Hepatocyte (in vitro differentiated cells): ENCODE data around the gene TUBB1. TPM values are rescaled to one million over a fixed set of nuclear protein-coding genes. Genes with fewer than 3 reads are reported as not detected.
"Not testable (repeated sequence)": the region's sequence is repeated elsewhere in the genome, so short reads cannot be mapped to it uniquely, and the experiment has no call there.

Experiments used
- DNase-seq: peaks from one replicate; pipeline ENCODE4 v3.0.0-alpha.2; 2016; ENCODE audit warnings: low spot score
- H2AFZ ChIP-seq: fragments of 200-600 bp; sonication (generic); 2 replicates; pipeline ENCODE4 v1.6.0; 2016; ENCODE audit warnings: antibody characterized with exemption, mild to moderate bottlenecking
- H3K27ac ChIP-seq: fragments of 200-600 bp; sonication (generic); 2 replicates; pipeline ENCODE4 v1.5.1; 2016; ENCODE audit warnings: mild to moderate bottlenecking
- H3K27me3 ChIP-seq: fragments of 200-600 bp; sonication (generic); 2 replicates; pipeline ENCODE4 v1.6.1; 2016
- H3K36me3 ChIP-seq: fragments of 200-600 bp; sonication (generic); replicated peaks from 2 replicates; pipeline ENCODE4 v1.5.1; 2016; ENCODE audit warnings: low read depth; ENCODE audit not compliant: insufficient read depth
- H3K4me1 ChIP-seq: fragments of 200-600 bp; sonication (generic); 2 replicates; pipeline ENCODE4 v1.5.1; 2016; ENCODE audit warnings: mild to moderate bottlenecking, moderate library complexity; ENCODE audit not compliant: insufficient read depth
- H3K4me2 ChIP-seq: fragments of 200-600 bp; sonication (generic); 2 replicates; pipeline ENCODE4 v1.6.0; 2016
- H3K4me3 ChIP-seq: fragments of 200-600 bp; sonication (generic); 2 replicates; pipeline ENCODE4 v1.5.1; 2016; ENCODE audit warnings: mild to moderate bottlenecking
- H3K79me2 ChIP-seq: fragments of 200-600 bp; sonication (generic); 2 replicates; pipeline ENCODE4 v1.6.0; 2017; ENCODE audit warnings: mild to moderate bottlenecking
- H3K9me2 ChIP-seq: fragments of 200-600 bp; sonication (generic); replicated peaks from 2 replicates; pipeline ENCODE4 v1.6.0; 2017; ENCODE audit warnings: mild to moderate bottlenecking; ENCODE audit not compliant: insufficient read depth
- H3K9me3 ChIP-seq: fragments of 200-600 bp; sonication (generic); 2 replicates; pipeline ENCODE4 v1.5.1; 2016; ENCODE audit warnings: low read depth, mild to moderate bottlenecking
- H4K20me1 ChIP-seq: fragments of 200-600 bp; sonication (generic); 2 replicates; pipeline ENCODE4 v1.6.0; 2016; ENCODE audit warnings: mild to moderate bottlenecking; ENCODE audit not compliant: insufficient read depth, poor library complexity, severe bottlenecking
- EZH2 ChIP-seq: fragments of 200-600 bp; sonication (generic); IDR thresholded peaks from 2 replicates; pipeline ENCODE4 v1.6.1; 2016; ENCODE audit warnings: antibody characterized with exemption, mild to moderate bottlenecking, borderline replicate concordance
- EZH2phosphoT487 ChIP-seq: fragments of 200-600 bp; sonication (generic); IDR thresholded peaks from one replicate; pipeline ENCODE4 v1.6.1; 2018; ENCODE audit warnings: antibody characterized with exemption, mild to moderate bottlenecking, low read depth, moderate library complexity; ENCODE audit not compliant: unreplicated experiment, severe bottlenecking
- WGBS: methylation state at CpG from one replicate; pipeline ENCODE4 v1.1.6; 2016; ENCODE audit warnings: low lambda C conversion rate; ENCODE audit errors: missing lambda C conversion rate; 5-methylcytosine and 5-hydroxymethylcytosine counted together
- polyA plus RNA-seq: library from polyadenylated mRNA; unstranded; fragments of >200 nt; fragmentation: Nextera tagmentation; extraction: Ambion mirVana; gene quantifications from 2 replicates; pipeline ENCODE4 v1.2.1, GENCODE V29; 2016
- total RNA-seq: library from RNA; depleted of rRNA; stranded (reverse); fragments of >200 nt; gene quantifications from 2 replicates; pipeline ENCODE4 v1.2.3, GENCODE V29; 2014
- TF ChIP-seq, protein P1 (sequence below): fragments of 200-600 bp; sonication (generic); IDR thresholded peaks from 2 replicates; pipeline ENCODE4 v1.5.1; 2016; ENCODE audit warnings: antibody characterized with exemption, mild to moderate bottlenecking; ENCODE audit not compliant: poor library complexity

TUBB1 gene
- total and polyA plus RNA-seq, 2 experiments from 2014 or later: 0.05 to 0.10 TPM

DNA sequence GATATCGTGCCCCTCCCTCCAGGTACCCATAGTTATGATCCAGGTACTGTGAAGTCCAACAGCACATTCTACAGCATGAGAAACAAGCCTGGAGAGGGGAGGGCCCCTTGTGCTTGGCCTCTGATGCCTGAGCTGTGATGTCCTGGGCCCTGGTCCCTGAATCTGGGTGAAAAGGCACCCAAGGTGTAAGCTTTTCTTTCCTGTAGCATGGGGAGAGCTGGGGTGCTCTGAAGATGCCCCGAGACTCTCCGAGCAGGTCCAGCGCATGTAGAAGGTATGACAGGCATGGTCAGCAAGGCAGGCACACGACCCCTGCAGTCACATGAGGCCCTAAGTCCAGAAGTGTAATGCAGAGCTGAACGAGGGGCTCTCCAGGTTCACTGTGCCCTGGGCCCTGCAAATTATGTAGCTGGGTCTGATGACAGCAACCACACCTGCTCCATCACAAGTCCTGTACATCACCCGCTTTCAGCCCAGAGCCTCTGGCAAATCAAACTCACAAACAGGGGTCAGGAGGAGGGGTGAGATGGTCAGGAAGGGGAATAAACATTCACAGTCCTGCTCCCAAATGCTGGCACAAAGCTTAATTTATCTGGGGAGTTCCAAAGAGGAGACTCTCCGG, 10.4 kb upstream of the TUBB1 start:
- H3K27ac ChIP-seq: no peak overlapping the region
- no peaks in the 10 kb centered on the region for H4K20me1 ChIP-seq
- no peak overlapping the region for H3K4me3 ChIP-seq
- no peaks in the 10 kb centered on the region for H3K9me2 ChIP-seq
- peaks cover 15% of the 10 kb centered on the region for H3K4me1 ChIP-seq
- DNase-seq: no peak
- 87% methylated on average over 8 of the region's 8 CpGs for WGBS
- TF ChIP-seq, protein P1, sequence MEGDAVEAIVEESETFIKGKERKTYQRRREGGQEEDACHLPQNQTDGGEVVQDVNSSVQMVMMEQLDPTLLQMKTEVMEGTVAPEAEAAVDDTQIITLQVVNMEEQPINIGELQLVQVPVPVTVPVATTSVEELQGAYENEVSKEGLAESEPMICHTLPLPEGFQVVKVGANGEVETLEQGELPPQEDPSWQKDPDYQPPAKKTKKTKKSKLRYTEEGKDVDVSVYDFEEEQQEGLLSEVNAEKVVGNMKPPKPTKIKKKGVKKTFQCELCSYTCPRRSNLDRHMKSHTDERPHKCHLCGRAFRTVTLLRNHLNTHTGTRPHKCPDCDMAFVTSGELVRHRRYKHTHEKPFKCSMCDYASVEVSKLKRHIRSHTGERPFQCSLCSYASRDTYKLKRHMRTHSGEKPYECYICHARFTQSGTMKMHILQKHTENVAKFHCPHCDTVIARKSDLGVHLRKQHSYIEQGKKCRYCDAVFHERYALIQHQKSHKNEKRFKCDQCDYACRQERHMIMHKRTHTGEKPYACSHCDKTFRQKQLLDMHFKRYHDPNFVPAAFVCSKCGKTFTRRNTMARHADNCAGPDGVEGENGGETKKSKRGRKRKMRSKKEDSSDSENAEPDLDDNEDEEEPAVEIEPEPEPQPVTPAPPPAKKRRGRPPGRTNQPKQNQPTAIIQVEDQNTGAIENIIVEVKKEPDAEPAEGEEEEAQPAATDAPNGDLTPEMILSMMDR: no peak
- TF ChIP-seq EZH2: no peak
- no peak for TF ChIP-seq EZH2phosphoT487
- H2AFZ ChIP-seq: no peak overlapping the region
- H3K9me3 ChIP-seq: no peaks in the 10 kb centered on the region
- no peaks in the 10 kb centered on the region for H3K27me3 ChIP-seq
- H3K36me3 ChIP-seq: no peaks in the 10 kb centered on the region
- H3K4me2 ChIP-seq: no peak overlapping the region
- H3K79me2 ChIP-seq: peaks cover 12% of the 10 kb centered on the region

DNA sequence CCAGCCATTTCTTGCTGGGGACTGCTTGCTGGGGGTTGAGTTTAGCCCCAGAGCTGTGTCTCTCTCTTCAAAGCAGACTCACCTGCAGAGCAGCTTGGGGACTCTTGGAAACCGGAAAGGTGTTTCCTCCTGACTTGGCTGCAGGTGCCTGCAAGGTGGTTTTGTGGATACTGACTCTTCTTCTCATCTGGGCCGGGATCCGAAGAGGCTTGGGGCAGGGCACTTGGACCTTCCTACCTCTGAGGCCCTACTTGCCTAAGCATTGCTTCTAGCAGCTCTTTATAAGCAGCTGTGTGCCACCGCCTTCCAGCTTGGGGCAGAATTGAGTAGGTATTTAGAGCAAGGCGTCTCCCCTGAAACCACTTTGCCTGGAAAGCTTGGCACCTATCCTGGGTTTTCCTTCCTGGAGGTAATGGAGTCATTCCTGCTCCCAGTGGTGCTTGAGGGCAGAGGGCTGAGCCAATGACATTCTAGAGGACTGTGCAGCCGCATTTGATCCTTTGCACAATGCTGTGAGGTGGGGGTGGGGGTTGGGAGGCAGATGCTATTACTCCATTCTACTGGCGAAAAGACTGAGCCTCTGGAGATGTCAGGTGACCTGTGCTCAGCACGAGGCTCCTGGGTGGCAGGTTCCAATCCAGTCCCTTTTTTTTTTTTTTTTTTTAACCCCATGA, 8.8 kb upstream of the TUBB1 start:
- no peaks in the 10 kb centered on the region for H3K9me3 ChIP-seq
- TF ChIP-seq EZH2phosphoT487: no peak
- no peak for TF ChIP-seq EZH2
- TF ChIP-seq, protein P1: no peak
- H3K36me3 ChIP-seq: no peaks in the 10 kb centered on the region
- H2AFZ ChIP-seq: no peak overlapping the region
- 96% methylated on average over 8 of the region's 8 CpGs for WGBS
- no peak for DNase-seq
- peaks cover 15% of the 10 kb centered on the region for H3K4me1 ChIP-seq
- no peaks in the 10 kb centered on the region for H4K20me1 ChIP-seq
- no peaks in the 10 kb centered on the region for H3K27me3 ChIP-seq
- no peak overlapping the region for H3K27ac ChIP-seq
- peaks cover 12% of the 10 kb centered on the region for H3K79me2 ChIP-seq
- no peak overlapping the region for H3K4me2 ChIP-seq
- H3K4me3 ChIP-seq: no peak overlapping the region
- no peaks in the 10 kb centered on the region for H3K9me2 ChIP-seq

DNA sequence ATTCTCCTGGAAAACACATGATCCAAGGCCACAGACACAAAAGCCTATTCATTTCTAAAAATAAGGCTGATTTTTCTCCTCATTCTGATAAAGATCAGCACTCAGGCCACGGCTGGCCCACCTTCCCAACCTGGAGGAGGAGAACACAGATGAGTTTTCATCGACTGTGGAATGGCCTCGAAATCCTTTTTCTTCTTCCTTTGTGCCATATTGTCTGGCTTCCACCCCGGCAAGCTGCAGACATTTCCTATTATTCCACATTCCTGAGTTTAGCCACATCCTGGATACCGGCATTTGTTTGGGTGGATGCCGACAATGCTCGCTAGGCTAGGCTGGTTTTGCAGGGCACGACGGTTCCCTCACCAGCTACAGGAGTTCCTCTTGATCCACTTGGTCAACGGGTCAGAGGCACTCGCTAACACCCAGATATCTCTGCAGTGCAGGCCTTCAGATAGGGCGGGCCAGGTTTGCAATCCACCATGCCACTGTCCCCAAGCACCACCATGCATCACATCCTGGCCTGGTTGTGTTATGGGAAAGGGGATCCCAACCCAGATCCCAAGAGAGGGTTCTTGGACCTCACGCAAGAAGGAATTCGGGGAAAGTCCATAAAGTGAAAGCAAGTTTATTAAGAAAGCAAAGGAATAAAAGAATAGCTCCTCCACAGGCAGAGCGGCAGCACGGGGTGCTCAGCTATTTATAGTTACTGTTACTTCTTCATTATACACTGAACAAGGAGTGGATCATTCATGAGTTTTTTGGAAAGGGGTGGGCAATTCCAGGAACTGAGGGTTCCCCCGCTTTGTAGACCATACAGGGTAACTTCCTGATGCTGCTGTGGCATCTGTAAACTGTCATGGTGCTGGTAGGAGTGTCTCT, 8.0 kb upstream of the TUBB1 start:
- no peak for DNase-seq
- no peak overlapping the region for H3K4me2 ChIP-seq
- H3K4me3 ChIP-seq: no peak overlapping the region
- H2AFZ ChIP-seq: no peak overlapping the region
- H3K27me3 ChIP-seq: no peaks in the 10 kb centered on the region
- TF ChIP-seq EZH2: no peak
- TF ChIP-seq EZH2phosphoT487: no peak
- TF ChIP-seq, protein P1: no peak
- H3K9me2 ChIP-seq: no peaks in the 10 kb centered on the region
- H3K27ac ChIP-seq: no peak overlapping the region
- no peaks in the 10 kb centered on the region for H3K36me3 ChIP-seq
- no peaks in the 10 kb centered on the region for H4K20me1 ChIP-seq
- peaks cover 6% of the 10 kb centered on the region for H3K79me2 ChIP-seq
- no peaks in the 10 kb centered on the region for H3K9me3 ChIP-seq
- H3K4me1 ChIP-seq: peaks cover 10% of the 10 kb centered on the region
- WGBS: 72% methylated on average over 17 of the region's 17 CpGs

DNA sequence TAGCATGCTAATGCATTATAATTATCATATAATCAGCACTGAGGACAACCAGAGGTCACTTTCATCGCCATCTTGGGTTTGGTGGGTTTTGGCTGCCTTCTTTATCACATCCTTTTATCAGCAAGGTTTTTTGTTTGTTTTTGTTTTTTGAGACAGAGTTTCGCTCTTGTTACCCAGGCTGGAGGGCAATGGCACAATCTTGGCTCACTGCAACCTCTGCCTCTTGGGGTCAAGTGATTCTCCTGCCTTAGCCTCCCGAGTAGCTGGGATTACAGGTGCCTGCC, 7.4 kb upstream of the TUBB1 start:
- not testable (repeated sequence) for H3K27me3 ChIP-seq, H4K20me1 ChIP-seq, H3K4me3 ChIP-seq, DNase-seq, H3K79me2 ChIP-seq, H3K4me2 ChIP-seq, H2AFZ ChIP-seq, H3K9me2 ChIP-seq, H3K27ac ChIP-seq, H3K9me3 ChIP-seq, H3K36me3 ChIP-seq, H3K4me1 ChIP-seq
- WGBS: 87% methylated on average over 3 of the region's 3 CpGs
